GM18873 (cell line): ENCODE data around the gene KLLN.
"Not testable (repeated sequence)": the region's sequence is repeated elsewhere in the genome, so short reads cannot be mapped to it uniquely, and the experiment has no call there.

Experiments used
- ATAC-seq: cut with Tn5 transposase; IDR thresholded peaks from one replicate; pipeline ENCODE4 v1.9.1; 2021; ENCODE audit warnings: mild to moderate bottlenecking, moderate library complexity, moderate number of reproducible peaks; ENCODE audit not compliant: unreplicated experiment, low FRiP score

KLLN gene

DNA sequence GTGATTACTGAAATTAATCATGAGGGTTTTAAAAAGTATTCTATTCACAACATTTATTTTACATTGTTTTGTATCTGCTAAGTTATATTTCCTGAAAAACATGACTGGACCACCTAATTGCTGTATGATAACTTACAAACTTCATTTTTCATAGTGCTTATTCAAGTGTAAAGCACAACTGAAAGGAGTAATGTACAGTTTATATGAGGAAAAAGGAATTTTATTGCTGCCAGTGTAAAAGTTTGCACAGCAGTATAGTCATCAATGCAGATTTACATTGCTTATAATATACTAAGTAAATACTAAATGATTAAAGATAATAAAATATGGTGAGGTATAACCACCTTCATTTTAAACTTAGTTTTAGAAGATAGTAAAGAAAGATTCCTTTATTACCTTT, 4.1 kb upstream of the KLLN start:
- no peak for ATAC-seq

DNA sequence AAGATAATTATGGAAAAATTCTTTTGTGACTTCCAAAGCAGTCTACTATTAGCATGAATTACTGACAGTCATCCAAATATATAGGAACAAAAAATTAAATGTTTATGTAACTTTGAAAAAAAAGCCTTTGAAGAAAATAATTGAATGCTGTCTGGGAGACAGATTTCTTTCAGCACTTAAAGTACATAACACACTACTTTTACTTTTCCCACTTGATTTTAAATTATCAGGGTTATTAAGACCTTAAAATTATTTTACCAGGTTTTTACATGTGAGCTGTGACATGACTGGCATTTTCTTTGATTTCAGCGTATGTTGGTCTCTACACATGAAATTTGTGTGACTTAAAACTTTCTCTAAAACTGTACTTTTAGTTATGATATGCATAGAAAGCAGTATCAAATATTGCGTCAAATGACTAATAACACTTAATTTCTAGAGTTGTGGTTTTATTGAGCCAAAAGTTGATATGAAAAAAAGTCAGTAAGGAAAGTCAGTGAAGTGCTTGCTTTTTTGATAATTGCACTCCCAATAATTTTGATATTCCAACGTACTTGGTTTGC, 3.2 kb upstream of the KLLN start:
- no peak for ATAC-seq

DNA sequence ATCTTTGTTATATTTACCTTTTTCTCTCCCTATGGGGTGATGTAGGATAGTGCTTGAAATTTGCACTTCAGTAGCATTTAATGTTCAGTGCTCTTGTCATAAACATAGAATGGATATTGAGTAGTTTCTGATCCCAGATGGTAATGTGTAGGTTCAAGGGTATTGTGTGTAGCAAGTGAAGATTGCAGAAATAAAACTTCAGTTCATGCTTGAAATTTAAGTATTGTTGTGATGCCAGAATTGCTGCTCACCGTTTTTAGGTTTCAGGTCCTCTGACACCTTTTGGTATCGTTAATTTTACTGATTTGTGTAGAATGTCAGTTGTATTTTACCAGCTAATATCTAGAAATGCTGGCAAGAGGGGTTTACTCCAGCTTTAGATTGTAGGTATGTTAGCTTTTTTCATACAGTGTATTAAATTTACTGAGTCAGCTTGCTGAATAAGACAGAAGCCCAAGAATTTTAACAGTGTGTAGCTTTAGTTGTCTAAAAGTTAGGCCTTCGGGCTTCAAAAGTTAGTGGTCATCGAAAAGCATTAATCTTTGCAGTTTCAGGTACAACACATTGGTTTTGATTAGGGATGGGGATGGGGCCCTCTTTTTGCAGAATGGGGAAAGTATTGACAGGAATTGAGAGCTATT, 2.0 kb upstream of the KLLN start:
- no peak for ATAC-seq

DNA sequence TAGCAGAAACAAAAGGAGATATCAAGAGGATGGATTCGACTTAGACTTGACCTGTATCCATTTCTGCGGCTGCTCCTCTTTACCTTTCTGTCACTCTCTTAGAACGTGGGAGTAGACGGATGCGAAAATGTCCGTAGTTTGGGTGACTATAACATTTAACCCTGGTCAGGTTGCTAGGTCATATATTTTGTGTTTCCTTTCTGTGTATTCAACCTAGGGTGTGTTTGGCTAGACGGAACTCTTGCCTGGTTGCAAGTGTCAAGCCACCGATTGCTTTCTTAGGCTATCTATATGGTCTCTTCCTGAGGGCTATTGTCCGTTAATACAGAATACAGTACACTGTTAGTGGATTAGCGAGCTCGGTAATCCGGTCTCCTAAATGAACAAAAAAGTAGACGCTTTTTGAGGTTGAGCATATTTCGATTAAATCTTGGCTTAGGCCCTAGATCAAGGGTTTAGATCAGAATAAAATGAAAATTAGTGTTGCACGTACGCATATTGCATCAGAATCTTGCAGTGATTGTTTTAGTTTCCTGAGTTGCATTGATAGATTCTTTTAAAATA, 1.2 kb upstream of the KLLN start:
- no peak for ATAC-seq

DNA sequence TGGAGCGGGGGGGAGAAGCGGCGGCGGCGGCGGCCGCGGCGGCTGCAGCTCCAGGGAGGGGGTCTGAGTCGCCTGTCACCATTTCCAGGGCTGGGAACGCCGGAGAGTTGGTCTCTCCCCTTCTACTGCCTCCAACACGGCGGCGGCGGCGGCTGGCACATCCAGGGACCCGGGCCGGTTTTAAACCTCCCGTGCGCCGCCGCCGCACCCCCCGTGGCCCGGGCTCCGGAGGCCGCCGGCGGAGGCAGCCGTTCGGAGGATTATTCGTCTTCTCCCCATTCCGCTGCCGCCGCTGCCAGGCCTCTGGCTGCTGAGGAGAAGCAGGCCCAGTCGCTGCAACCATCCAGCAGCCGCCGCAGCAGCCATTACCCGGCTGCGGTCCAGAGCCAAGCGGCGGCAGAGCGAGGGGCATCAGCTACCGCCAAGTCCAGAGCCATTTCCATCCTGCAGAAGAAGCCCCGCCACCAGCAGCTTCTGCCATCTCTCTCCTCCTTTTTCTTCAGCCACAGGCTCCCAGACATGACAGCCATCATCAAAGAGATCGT, 690 bp upstream of the KLLN start:
- ATAC-seq: not testable (repeated sequence)

DNA sequence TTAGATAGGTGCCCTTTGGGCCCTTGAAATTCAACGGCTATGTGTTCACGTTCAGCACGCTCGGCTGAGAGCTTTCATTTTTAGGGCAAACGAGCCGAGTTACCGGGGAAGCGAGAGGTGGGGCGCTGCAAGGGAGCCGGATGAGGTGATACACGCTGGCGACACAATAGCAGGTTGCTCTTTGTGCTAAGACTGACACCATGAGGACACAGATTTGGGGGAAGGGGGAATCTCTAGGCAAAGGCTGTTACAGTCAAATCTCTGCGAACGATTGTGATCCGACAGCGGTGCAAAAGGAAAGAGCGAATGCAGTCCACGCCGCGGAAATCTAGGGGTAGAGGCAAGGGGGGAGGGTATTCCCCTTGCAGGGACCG, 667 bp downstream of the KLLN start:
- peak; percentile 4 for ATAC-seq

DNA sequence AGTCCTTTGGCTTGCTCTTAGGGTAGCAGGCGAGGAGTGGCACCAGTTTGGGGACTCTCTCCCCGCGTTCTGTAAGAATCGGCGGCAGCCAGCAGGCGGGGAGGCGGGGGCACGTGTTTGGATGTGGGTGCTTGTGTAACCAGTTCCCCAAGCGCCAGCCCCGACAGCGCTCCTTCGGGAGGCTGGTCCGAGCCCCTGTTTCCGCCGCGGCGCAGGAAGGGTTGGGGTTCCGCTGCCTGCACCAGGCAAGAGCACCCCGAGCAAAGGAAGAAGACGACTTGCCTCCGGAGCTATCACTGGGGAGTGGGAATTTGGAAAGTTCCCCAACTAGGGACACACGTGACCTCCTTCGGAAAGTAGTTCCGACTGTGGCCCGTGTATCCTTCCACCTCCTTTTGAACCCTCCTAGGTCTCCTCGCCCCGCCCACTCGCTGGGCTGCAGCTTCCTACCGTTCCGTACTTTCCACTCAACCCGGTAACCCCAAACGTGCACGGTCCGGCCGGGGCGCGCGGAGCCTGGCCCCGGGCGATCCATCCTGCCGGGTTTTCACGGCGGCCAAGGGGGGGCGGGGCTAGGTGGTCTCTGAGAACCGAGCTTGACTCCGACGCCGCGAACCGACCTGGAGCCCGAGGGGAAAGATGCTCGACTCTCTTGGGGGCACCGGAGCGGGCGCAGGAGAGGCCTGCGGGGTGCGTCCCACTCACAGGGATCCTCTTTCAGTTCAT, 1.2 kb downstream of the KLLN start:
- ATAC-seq: peak; percentile 56

DNA sequence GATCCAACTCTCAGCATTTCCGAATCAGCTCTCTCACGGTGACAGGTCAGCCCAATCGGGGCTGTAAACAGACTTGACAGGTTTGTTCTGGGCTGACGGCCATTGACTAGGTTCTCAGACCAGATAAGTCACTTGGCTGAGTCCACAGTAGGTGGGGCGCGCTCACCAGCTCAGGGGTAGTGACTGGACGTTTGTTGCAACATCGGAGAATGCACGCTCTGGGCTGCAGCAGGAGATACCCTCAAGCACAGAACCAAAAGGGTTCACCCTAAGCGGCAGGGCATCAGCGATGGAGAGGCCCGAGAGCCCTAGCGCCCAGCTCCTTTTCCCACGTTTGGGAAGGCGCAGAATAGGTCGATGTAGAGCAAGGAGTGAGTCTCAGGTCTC, 1.8 kb downstream of the KLLN start:
- peak; percentile 23 for ATAC-seq

DNA sequence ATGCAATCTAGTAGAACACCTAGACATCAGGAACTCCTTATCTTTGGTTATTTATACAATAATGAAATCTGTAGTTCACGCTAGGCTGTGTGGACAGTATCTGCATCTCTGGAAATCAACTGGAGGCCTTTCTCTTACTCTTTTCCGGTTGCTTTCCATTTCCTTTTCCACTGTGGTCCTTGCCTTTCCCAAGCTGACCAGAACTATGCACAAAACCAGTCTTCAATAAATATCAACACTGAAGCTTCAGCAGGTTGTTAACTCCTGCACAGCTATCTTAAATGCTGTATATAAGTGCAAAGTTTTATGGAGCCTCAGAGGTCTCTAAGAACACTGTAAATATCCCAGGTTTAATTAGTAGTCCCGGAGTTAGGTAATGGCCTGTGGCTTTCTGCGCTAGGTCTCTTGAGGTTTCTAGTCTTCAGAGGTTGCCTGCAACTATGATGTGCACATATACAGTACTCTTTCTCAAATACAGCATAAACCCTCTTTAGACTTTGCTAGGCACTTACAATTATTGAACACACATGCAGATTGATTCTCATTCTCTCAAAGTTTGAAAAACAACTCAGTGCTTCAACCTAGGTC, 2.4 kb downstream of the KLLN start:
- no peak for ATAC-seq

DNA sequence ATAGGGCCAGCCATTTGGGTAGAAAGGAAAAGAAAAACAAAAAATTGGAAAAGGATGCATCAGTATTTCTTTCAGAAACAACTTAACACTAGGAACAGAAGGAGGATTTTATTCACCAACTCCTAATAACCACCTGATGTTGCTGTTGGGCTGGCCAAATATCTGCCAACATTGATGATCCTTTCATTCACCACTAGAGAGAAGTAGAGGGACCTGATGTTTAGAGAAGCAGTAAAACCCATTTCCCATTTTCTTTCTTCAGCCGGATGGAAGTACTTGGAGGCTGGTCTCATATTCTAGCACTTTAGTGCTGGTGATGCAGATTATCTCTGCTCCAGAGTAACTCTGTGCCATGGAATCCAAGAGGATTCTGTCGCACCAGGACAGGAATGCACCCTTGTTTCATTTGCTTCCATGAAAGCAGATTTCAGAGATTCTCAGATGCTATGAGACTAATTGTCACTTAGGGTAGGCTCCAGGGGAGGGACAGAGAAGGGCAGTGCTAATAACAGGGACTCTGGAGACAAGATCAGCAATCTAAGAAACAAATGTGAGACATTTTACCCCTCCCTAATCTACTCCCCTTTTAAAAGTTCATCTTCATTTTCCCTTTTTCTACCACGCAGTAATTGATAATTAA, 3.1 kb downstream of the KLLN start:
- no peak for ATAC-seq

DNA sequence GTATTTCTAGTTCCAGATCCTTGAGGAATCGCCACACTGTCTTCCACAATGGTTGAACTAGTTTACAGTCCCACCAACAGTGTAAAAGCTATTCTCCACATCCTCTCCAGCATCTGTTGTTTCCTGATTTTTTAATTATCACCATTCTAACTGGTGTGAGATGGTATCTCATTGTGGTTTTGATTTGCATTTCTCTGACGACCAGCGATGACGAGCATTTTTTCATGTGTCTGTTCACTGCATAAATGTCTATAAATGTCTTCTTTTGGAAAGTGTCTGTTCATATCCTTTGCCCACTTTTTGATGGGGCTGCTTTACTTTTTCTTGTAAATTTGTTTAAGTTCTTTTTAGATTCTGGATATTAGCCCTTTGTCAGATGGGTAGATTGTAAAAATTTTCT, 7.7 kb downstream of the KLLN start:
- ATAC-seq: not testable (repeated sequence)

DNA sequence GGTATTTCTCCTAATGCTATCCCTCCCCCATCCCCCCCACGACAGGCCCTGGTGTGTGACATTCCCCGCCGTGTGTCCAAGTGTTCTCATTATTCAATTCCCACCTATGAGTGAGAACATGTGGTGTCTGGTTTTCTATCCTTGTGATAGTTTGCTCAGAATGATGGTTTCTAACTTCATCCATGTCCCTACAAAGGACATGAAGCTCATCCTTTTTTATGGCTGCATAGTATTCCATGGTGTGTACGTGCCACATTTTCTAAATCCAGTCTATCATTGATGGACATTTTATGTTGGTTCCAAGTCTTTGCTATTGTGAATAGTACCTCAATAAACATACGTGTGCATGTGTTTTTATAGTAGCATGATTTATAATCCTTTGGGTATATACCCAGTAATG, 8.1 kb downstream of the KLLN start:
- not testable (repeated sequence) for ATAC-seq

DNA sequence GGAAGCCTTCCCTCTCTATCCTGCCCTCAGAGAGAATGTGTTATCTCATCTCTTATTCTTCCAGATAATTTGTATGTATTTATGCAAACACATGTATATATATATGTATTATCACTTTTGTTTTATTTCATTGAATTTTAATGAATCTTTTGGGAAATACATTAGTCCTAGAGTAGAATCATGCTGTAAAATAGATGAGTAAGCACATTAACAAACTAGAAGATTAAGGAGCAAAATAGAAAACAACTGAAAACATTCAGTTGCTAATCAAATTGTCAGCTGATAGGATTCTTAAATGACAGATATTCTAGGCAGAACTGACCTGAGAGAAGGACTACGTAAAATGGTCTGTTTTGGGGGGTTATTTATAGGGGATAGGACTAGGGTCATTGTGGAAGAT, 11.2 kb downstream of the KLLN start:
- ATAC-seq: no peak

DNA sequence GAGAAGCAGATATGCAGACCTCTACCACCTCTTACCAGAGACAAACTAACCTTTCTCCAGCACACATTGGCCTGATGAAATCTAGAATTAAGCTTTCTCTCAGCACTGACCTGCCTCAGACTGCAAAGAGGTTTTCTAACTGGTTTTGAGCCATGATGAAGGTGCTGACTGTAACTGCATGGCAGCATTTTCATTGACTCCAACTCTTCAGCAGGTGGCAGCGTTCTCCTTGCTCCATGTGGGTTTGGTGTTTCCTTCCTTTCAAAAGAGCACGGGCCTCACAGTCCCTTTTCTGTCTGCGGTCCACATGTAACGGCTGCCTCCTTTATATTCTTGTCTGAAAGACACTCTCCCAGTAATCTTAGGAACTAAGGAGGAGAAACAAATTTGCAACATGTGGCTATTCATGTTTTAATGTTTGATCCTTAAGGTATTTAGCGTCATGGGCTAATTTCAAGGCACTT, 12.6 kb downstream of the KLLN start:
- ATAC-seq: no peak

DNA sequence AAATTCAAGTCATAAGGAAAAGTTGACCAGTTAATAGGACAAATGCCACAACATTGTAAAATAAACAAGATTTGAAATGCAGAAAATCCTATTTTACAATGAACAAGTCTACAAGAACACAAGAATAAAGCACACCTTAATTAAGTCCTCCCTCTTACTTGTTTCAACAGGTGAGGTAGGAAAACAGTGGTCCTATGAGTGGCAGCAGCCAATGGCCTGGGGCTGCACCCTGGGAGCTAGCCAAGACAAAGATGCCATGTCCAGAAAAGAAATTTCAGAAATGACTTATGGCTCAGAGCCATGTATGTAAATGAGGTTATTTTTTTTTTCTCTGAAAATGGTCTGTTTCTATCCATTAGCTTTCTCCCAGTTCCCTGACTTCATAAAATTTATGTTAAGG, 14.3 kb downstream of the KLLN start:
- no peak for ATAC-seq

DNA sequence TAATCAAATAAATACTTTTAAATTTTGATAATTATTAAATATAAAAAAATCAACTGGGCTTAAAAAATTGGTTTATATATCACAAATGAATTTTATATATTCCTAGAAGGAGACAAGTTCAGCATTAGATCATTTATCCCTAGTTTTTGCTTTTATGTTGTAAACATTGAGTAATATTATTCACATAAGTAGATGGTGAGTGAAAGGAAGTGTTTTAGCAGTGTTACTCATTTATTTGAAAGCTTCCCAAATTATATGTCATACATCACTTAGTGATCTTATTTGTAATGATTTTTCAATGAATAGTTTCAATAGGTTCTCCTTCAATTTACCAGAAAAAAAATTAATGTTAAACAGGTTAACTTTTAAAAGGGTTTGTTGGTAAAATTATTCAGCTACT, 15.8 kb downstream of the KLLN start:
- no peak for ATAC-seq

DNA sequence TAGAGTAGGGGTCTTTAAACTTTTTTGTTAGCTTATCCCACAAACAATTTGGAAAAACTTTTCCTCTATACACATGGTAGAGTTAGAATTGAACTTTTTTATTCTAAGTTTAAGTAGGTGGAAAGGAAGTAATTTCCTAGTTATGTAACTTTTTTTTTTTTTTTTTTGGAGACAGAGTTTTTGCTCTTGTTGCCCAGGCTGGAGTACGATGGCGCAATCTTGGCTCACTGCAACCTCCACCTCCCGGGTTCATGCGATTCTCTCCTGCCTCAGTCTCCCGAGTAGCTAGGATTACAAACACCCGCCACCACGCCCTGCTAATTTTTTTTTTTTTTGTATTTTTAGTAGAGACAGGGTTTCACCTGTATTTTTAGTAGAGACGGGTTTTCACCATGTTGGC, 16.6 kb downstream of the KLLN start:
- ATAC-seq: not testable (repeated sequence)

DNA sequence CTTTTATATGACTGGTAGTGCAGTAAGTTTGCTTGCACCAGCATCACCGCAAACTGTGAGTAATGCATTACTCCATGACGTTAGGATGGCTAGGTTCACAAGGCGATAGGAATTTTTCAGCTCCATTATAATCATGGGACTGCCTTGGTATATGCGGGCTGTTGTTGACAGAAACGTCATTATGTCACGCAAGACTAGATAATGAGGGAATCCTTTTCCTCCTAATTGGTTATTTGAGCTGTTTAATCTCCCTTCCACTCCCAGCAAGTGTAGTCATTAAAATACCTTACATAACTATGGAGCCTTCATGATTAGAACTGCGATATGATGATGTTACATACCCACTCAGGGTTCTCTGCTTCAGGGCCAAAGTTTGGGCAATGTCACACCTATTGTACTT, 17.3 kb downstream of the KLLN start:
- no peak for ATAC-seq

DNA sequence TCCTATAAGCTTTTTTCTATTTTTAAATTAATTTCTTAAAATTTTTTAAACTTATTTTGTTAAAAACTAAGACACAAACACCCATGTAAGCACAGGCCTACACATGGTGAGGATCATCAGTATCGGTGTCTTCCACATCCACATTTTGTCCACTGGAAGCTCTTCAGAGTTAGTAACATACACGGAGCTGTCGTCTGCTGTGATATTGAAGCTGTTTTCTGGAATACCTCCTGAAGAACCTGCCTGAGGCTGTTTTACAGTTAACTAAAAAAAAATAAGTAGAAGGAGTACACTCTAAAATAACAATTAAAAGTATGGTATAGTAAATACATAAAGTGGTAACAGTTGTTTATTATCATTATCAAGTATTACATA, 17.7 kb downstream of the KLLN start:
- ATAC-seq: no peak

DNA sequence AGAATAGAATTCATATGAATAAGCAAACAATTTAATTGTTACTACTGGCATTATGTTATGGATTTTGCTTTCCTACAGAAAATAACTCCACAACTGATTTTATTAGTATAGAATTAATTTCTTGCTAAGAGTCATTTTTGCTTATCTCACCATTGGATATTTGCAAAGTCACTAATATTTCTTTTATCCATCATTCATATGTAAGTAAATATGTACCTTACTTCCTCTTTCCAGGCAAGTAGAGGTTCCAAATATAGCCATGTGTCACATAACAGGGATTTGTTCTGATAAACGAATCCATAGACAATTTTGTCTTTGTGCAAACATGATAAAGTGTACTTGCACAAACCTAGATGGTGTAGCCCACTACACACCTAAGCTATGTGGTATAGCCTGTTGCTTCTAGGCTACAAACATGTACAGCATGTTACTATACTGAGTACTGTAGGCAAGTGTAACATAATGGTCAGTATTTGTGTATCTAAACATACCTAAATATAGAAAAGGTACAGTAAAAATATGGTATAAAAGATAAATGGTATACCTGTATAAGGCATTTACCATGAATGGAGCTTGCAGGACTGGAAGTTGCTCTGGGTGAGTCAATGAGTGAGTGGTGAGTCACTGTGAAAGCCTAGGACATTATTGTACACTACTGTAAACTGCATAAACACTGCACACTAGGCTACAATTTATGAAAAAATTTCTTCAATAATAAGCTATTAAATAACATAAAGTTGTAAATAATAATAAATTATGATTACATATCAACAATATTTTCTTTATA, 18.3 kb downstream of the KLLN start:
- no peak for ATAC-seq
